KBM-7 (cell line): ENCODE measurements around the gene ZBTB4.
"Not testable (repeated sequence)": the region's sequence is repeated elsewhere in the genome, so short reads cannot be mapped to it uniquely, and the experiment has no call there.

Source experiments
- DNase-seq: peaks from one replicate; pipeline ENCODE4 v3.0.0-alpha.2; 2015
- in situ Hi-C: fragments of 300-500 bp; cut with MboI; formaldehyde crosslinking; loops from 2 replicates; pipeline ENCODE4 v1.14.3; 2020; ENCODE audit warnings: low sequenced_read_pairs, low pct_unique_long_range_greater_than_20kb, mixed read lengths

The ZBTB4 gene

GRCh38 chr17:7476494-7476893, 2.9 kb downstream of the ZBTB4 start:
- no peak for DNase-seq
- in situ Hi-C loops = no loop called here

GRCh38 chr17:7475764-7476422, 3.5 kb downstream of the ZBTB4 start:
- DNase-seq = no peak
- in situ Hi-C loops = no loop called here

- DNase-seq, in situ Hi-C loops: not testable (repeated sequence)
These were observed 4.7 kb downstream of the ZBTB4 start for GRCh38 chr17:7474767-7475166.

- no peak for DNase-seq
- in situ Hi-C loops = no loop called here
These were observed 7.7 kb downstream of the ZBTB4 start for GRCh38 chr17:7471729-7472128.

GRCh38 chr17:7470457-7470973, 8.9 kb downstream of the ZBTB4 start:
- DNase-seq, in situ Hi-C loops: not testable (repeated sequence)

GRCh38 chr17:7469843-7470242, 9.6 kb downstream of the ZBTB4 start:
- in situ Hi-C loops, DNase-seq: not testable (repeated sequence)

- in situ Hi-C loops = no loop called here
- DNase-seq = no peak
These were observed 10.5 kb downstream of the ZBTB4 start for GRCh38 chr17:7468804-7469389.

- no peak for DNase-seq
- in situ Hi-C loops = no loop called here
These were observed 11.1 kb downstream of the ZBTB4 start for GRCh38 chr17:7468290-7468689.

GRCh38 chr17:7467498-7467897, 11.9 kb downstream of the ZBTB4 start:
- in situ Hi-C loops = no loop called here
- DNase-seq = no peak

- no peak for DNase-seq
- in situ Hi-C loops = no loop called here
These were observed 12.6 kb downstream of the ZBTB4 start for GRCh38 chr17:7466639-7467341.

- in situ Hi-C loops = no loop called here
- DNase-seq = no peak
These were observed 13.2 kb downstream of the ZBTB4 start for GRCh38 chr17:7466318-7466638.

GRCh38 chr17:7465597-7466275, 13.7 kb downstream of the ZBTB4 start:
- no peak for DNase-seq
- in situ Hi-C loops = no loop called here

GRCh38 chr17:7464081-7464480, 15.3 kb downstream of the ZBTB4 start:
- in situ Hi-C loops = no loop called here

GRCh38 chr17:7463372-7463846, 16.0 kb downstream of the ZBTB4 start:
- DNase-seq = no peak
- in situ Hi-C loops = no loop called here

More at GRCh38 chr17:7464081-7464480, 15.3 kb downstream of the ZBTB4 start:
- DNase-seq = no peak

- in situ Hi-C loops = no loop called here
These were observed 16.7 kb downstream of the ZBTB4 start for GRCh38 chr17:7462474-7463371.

GRCh38 chr17:7460850-7461660, 18.4 kb downstream of the ZBTB4 start:
- no peak for DNase-seq
- in situ Hi-C loops = no loop called here

More at GRCh38 chr17:7462474-7463371, 16.7 kb downstream of the ZBTB4 start:
- DNase-seq = no peak

GRCh38 chr17:7459961-7460545, 19.4 kb downstream of the ZBTB4 start:
- in situ Hi-C loops = no loop called here
- DNase-seq = no peak

- no peak for DNase-seq
These were observed 31.0 kb downstream of the ZBTB4 start for GRCh38 chr17:7448461-7448860.

More at GRCh38 chr17:7448461-7448860, 31.0 kb downstream of the ZBTB4 start:
- in situ Hi-C loops = no loop called here
